ENCODE measurements around the gene PRAMEF9.
"Not testable (repeated sequence)": the region's sequence is repeated elsewhere in the genome, so short reads cannot be mapped to it uniquely, and the experiment has no call there.

The PRAMEF9 gene

GRCh38 chr1:13224480-13225060, 52.9 kb downstream of the PRAMEF9 start:
- Histone ChIP-seq H3K27ac (ENCODE audit: poor library complexity, severe bottlenecking) (no peak overlapping the region), H3K27me3 (ENCODE audit: insufficient read depth, poor library complexity, severe bottlenecking) (no peaks in the 10 kb centered on the region), H3K4me3 (ENCODE audit: severe bottlenecking) (no peak overlapping the region), H3K9me3 (ENCODE audit: severe bottlenecking) (no peaks in the 10 kb centered on the region), H3K4me1 (ENCODE audit: insufficient read depth, poor library complexity, severe bottlenecking) (no peaks in the 10 kb centered on the region), H3K36me3 (ENCODE audit: low read depth) (no peaks in the 10 kb centered on the region)
- ATAC-seq (ENCODE audit: low read depth): no peak
- no peak for DNase-seq (ENCODE audit: low spot score)
- TF ChIP-seq CTCF (IDR thresholded peaks at IDR 0.05; ENCODE audit: poor library complexity, severe bottlenecking): no peak

- DNase-seq (ENCODE audit: low spot score); ATAC-seq (ENCODE audit: low read depth); H3K27me3 ChIP-seq (ENCODE audit: insufficient read depth, poor library complexity, severe bottlenecking); H3K4me1 ChIP-seq (ENCODE audit: insufficient read depth, poor library complexity, severe bottlenecking); H3K36me3 ChIP-seq (ENCODE audit: low read depth); H3K9me3 ChIP-seq (ENCODE audit: severe bottlenecking); H3K4me3 ChIP-seq (ENCODE audit: severe bottlenecking); H3K27ac ChIP-seq (ENCODE audit: poor library complexity, severe bottlenecking): not testable (repeated sequence)
These were observed 54.1 kb downstream of the PRAMEF9 start, which contains the start of gene PRAMEF18 for GRCh38 chr1:13225675-13226204. Gene PRAMEF18, minus strand, starts transcription at chr1:13226154. Its CDS starts 48 bp downstream, at chr1:13226106.

- H3K4me1 ChIP-seq (ENCODE audit: insufficient read depth, poor library complexity, severe bottlenecking); H3K4me3 ChIP-seq (ENCODE audit: severe bottlenecking); ATAC-seq (ENCODE audit: low read depth); H3K9me3 ChIP-seq (ENCODE audit: severe bottlenecking); H3K36me3 ChIP-seq (ENCODE audit: low read depth); H3K27me3 ChIP-seq (ENCODE audit: insufficient read depth, poor library complexity, severe bottlenecking); H3K27ac ChIP-seq (ENCODE audit: poor library complexity, severe bottlenecking); DNase-seq (ENCODE audit: low spot score): not testable (repeated sequence)
These were observed 55.8 kb downstream of the PRAMEF9 start for GRCh38 chr1:13227271-13228055.

GRCh38 chr1:13228343-13228781, 56.7 kb downstream of the PRAMEF9 start:
- no peak overlapping the region for H3K27ac ChIP-seq (ENCODE audit: poor library complexity, severe bottlenecking)
- peaks cover under 1% of the 10 kb centered on the region for H3K9me3 ChIP-seq (ENCODE audit: severe bottlenecking)
- H3K36me3 ChIP-seq (ENCODE audit: low read depth): no peaks in the 10 kb centered on the region
- peak; percentile 43 for TF ChIP-seq CTCF (IDR thresholded peaks at IDR 0.05; ENCODE audit: poor library complexity, severe bottlenecking)
- no peaks in the 10 kb centered on the region for H3K4me1 ChIP-seq (ENCODE audit: insufficient read depth, poor library complexity, severe bottlenecking)
- DNase-seq (ENCODE audit: low spot score) (no peak), ATAC-seq (ENCODE audit: low read depth) (no peak)
- no peaks in the 10 kb centered on the region for H3K27me3 ChIP-seq (ENCODE audit: insufficient read depth, poor library complexity, severe bottlenecking)
- H3K4me3 ChIP-seq (ENCODE audit: severe bottlenecking): no peak overlapping the region
